Parathyroid adenoma (tissue), 2 donors: ENCODE results near the gene FGGY.

Experiments
- H2AFZ ChIP-seq: fragments of 300-600 bp; sonication (generic); one replicate; pipeline ENCODE4 v1.7.0; 2017; ENCODE audit warnings: antibody characterized with exemption, mild to moderate bottlenecking
- H3K27ac ChIP-seq: fragments of 300-600 bp; sonication (generic); one replicate; pipeline ENCODE4 v1.7.0; 2017
- H3K27me3 ChIP-seq: fragments of 300-600 bp; sonication (generic); one replicate; pipeline ENCODE4 v1.7.0; 2017; ENCODE audit warnings: low read length; ENCODE audit not compliant: control insufficient read depth, insufficient read depth
- H3K36me3 ChIP-seq: fragments of 300-600 bp; sonication (generic); one replicate; pipeline ENCODE4 v1.7.0; 2017; ENCODE audit warnings: low read length; ENCODE audit not compliant: control insufficient read depth, insufficient read depth
- H3K4me1 ChIP-seq: fragments of 300-600 bp; sonication (generic); one replicate; pipeline ENCODE4 v1.7.0; 2017; ENCODE audit warnings: control low read depth
- H3K4me2 ChIP-seq: fragments of 300-600 bp; sonication (generic); one replicate; pipeline ENCODE4 v1.7.0; 2017; ENCODE audit warnings: low read length
- H3K4me3 ChIP-seq: fragments of 300-600 bp; sonication (generic); one replicate; pipeline ENCODE4 v1.7.0; 2017; ENCODE audit warnings: low read depth, low read length
- H3K79me2 ChIP-seq: fragments of 300-600 bp; sonication (generic); one replicate; pipeline ENCODE4 v1.7.0; 2017; ENCODE audit warnings: control low read depth
- H3K9ac ChIP-seq: fragments of 300-600 bp; sonication (generic); one replicate; pipeline ENCODE4 v1.7.0; 2017; ENCODE audit warnings: mild to moderate bottlenecking
- H3K9me3 ChIP-seq: fragments of 300-600 bp; sonication (generic); one replicate; pipeline ENCODE4 v1.7.0; 2017; ENCODE audit warnings: low read length; ENCODE audit not compliant: control insufficient read depth
- CTCF ChIP-seq: fragments of 300-600 bp; sonication (generic); IDR thresholded peaks from one replicate; pipeline ENCODE4 v1.7.0; 2017; ENCODE audit warnings: antibody characterized with exemption, mild to moderate bottlenecking
- donor health status: primary hyperparathyroidism.

The FGGY gene

GRCh38 chr1:59427784-59428183 lies 130.9 kb downstream of the FGGY start:
- TF ChIP-seq CTCF = no peak
- no peaks in the 10 kb centered on the region for H3K9me3 ChIP-seq
- no peaks in the 10 kb centered on the region for H3K79me2 ChIP-seq
- H3K36me3 ChIP-seq = no peaks in the 10 kb centered on the region
- H3K4me1 ChIP-seq = peaks cover 3% of the 10 kb centered on the region
- H3K27ac ChIP-seq = no peak overlapping the region
- no peak overlapping the region for H2AFZ ChIP-seq
- no peak overlapping the region for H3K4me3 ChIP-seq
- no peak overlapping the region for H3K4me2 ChIP-seq
- no peak overlapping the region for H3K9ac ChIP-seq
- no peaks in the 10 kb centered on the region for H3K27me3 ChIP-seq

GRCh38 chr1:59428828-59429227 lies 131.9 kb downstream of the FGGY start:
- no peak overlapping the region for H3K9ac ChIP-seq
- no peaks in the 10 kb centered on the region for H3K9me3 ChIP-seq
- H3K79me2 ChIP-seq = no peaks in the 10 kb centered on the region
- H3K27me3 ChIP-seq = no peaks in the 10 kb centered on the region
- H3K4me1 ChIP-seq = no peaks in the 10 kb centered on the region
- H3K4me3 ChIP-seq = no peak overlapping the region
- no peak overlapping the region for H3K27ac ChIP-seq
- H3K4me2 ChIP-seq = no peak overlapping the region
- H2AFZ ChIP-seq = no peak overlapping the region
- H3K36me3 ChIP-seq = no peaks in the 10 kb centered on the region
- no peak for TF ChIP-seq CTCF

GRCh38 chr1:59429656-59430055 lies 132.8 kb downstream of the FGGY start:
- no peak overlapping the region for H3K27ac ChIP-seq
- no peak overlapping the region for H3K9ac ChIP-seq
- H3K9me3 ChIP-seq = no peaks in the 10 kb centered on the region
- H3K4me3 ChIP-seq = no peak overlapping the region
- no peak overlapping the region for H3K4me2 ChIP-seq
- no peaks in the 10 kb centered on the region for H3K4me1 ChIP-seq
- H3K36me3 ChIP-seq = no peaks in the 10 kb centered on the region
- H2AFZ ChIP-seq = no peak overlapping the region
- no peaks in the 10 kb centered on the region for H3K79me2 ChIP-seq
- TF ChIP-seq CTCF = no peak
- H3K27me3 ChIP-seq = no peaks in the 10 kb centered on the region

- H3K4me1 ChIP-seq = no peaks in the 10 kb centered on the region
- no peaks in the 10 kb centered on the region for H3K9me3 ChIP-seq
- no peak overlapping the region for H3K9ac ChIP-seq
- H3K4me2 ChIP-seq = no peak overlapping the region
- H2AFZ ChIP-seq = no peak overlapping the region
- TF ChIP-seq CTCF = no peak
- H3K27me3 ChIP-seq = no peaks in the 10 kb centered on the region
- no peaks in the 10 kb centered on the region for H3K36me3 ChIP-seq
- H3K4me3 ChIP-seq = no peak overlapping the region
- no peak overlapping the region for H3K27ac ChIP-seq
- no peaks in the 10 kb centered on the region for H3K79me2 ChIP-seq
Measured at GRCh38 chr1:59431566-59432294, 134.8 kb downstream of the FGGY start.
